HG02571 (cell line): ENCODE results near the gene UXS1.

Source experiments
- ATAC-seq: cut with Tn5 transposase; IDR thresholded peaks from one replicate; pipeline ENCODE4 v1.9.1; 2021; ENCODE audit warnings: mild to moderate bottlenecking, moderate library complexity; ENCODE audit not compliant: unreplicated experiment

Gene UXS1

GRCh38 chr2:106054880-106055655, 139.0 kb downstream of the UXS1 start:
- no peak for ATAC-seq

- no peak for ATAC-seq
These were observed 139.8 kb downstream of the UXS1 start for GRCh38 chr2:106054321-106054720.

DNA sequence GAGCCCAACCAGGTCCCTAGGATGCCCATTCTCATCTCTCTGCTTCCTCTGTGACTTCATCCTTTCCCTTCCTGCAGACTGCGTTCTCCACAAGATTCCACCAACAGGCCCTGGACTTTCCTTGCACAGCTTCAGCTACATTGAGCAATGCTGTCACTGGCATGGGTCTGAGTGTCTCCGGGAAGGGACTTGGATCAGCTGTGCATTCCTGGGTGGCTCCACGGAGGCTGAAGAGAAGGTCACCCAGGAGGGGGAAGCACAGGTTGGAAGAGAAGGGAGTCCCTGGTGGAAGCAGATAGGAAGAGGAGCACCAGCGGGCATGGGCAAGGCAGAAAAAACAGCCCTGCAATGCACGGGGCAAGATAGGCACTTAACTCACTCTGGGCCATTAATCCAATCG, 140.5 kb downstream of the UXS1 start:
- no peak for ATAC-seq

DNA sequence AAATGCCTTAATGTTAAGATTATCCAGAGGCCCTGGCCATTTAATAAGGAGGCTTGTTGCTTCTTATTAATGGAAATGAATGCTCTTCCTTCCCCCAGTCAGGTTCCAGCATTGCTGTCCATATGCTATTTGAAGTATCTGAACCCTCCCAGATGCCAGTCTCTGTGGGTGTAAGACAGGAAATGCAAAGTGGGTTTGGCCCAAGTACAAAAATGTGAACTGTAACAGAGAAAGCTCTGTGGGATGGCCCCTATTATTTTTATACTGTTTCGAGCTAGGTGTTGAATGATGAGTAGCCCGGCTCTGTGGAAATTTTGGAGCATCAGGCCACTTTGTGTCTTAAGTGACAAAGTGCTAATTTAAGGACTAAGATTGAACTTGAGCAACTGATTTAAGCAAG, 141.0 kb downstream of the UXS1 start:
- no peak for ATAC-seq

GRCh38 chr2:106044859-106045258, 149.2 kb downstream of the UXS1 start:
- ATAC-seq = no peak

- ATAC-seq = no peak
These were observed 150.1 kb downstream of the UXS1 start for GRCh38 chr2:106044021-106044420.
